Measurements from ENCODE around the gene COL8A1. TPM values are rescaled to one million over a fixed set of nuclear protein-coding genes. Genes with fewer than 3 reads are reported as not detected.

Gene COL8A1
- total RNA-seq, 1 donor from 2014 or later = 123 TPM

GRCh38 chr3:99843590-99844258, 205.3 kb downstream of the COL8A1 start:
- Mint-ChIP-seq H3K9me3 (ENCODE audit: unreplicated experiment) (no peaks in the 10 kb centered on the region), H3K4me1 (ENCODE audit: low read depth, unreplicated experiment) (peaks cover 20% of the 10 kb centered on the region), H3K27ac (ENCODE audit: unreplicated experiment) (peak overlapping the region; percentile 27), H3K27me3 (ENCODE audit: low read depth, unreplicated experiment) (no peaks in the 10 kb centered on the region), H3K36me3 (ENCODE audit: low read depth, unreplicated experiment) (peaks cover 6% of the 10 kb centered on the region), H3K4me3 (ENCODE audit: unreplicated experiment) (no peak overlapping the region)
- Histone ChIP-seq H3K4me2 (ENCODE audit: low read length) (no peak overlapping the region), H3K9me3 (ENCODE audit: insufficient read depth, low read depth, low read length) (no peaks in the 10 kb centered on the region), H3K27me3 (ENCODE audit: insufficient read depth, low read length) (no peaks in the 10 kb centered on the region), H3K9ac (ENCODE audit: low read length) (peak overlapping the region; percentile 44), H3K27ac (ENCODE audit: low read depth, low read length) (peak overlapping the region; percentile 34), H3K4me3 (ENCODE audit: insufficient read depth, low read depth, low read length) (no peak overlapping the region), H2AFZ (ENCODE audit: low read depth, low read length) (no peak overlapping the region), H3K4me1 (ENCODE audit: insufficient read depth, low read length) (peaks cover 7% of the 10 kb centered on the region), H3K36me3 (ENCODE audit: insufficient read depth, low read length) (peaks cover 19% of the 10 kb centered on the region), H3K79me2 (ENCODE audit: insufficient read depth, low read length) (peaks cover 20% of the 10 kb centered on the region), H4K20me1 (ENCODE audit: insufficient read depth, low read length) (peaks cover 13% of the 10 kb centered on the region)
- FAIRE-seq (no peak), DNase-seq (ENCODE audit: low read depth) (no peak)
- TF ChIP-seq, protein P1, sequence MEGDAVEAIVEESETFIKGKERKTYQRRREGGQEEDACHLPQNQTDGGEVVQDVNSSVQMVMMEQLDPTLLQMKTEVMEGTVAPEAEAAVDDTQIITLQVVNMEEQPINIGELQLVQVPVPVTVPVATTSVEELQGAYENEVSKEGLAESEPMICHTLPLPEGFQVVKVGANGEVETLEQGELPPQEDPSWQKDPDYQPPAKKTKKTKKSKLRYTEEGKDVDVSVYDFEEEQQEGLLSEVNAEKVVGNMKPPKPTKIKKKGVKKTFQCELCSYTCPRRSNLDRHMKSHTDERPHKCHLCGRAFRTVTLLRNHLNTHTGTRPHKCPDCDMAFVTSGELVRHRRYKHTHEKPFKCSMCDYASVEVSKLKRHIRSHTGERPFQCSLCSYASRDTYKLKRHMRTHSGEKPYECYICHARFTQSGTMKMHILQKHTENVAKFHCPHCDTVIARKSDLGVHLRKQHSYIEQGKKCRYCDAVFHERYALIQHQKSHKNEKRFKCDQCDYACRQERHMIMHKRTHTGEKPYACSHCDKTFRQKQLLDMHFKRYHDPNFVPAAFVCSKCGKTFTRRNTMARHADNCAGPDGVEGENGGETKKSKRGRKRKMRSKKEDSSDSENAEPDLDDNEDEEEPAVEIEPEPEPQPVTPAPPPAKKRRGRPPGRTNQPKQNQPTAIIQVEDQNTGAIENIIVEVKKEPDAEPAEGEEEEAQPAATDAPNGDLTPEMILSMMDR (IDR thresholded peaks at IDR 0.05; ENCODE audit: insufficient read depth, low read depth, low read length) = no peak
- no peak for TF ChIP-seq EZH2 (IDR thresholded peaks at IDR 0.05; ENCODE audit: insufficient read depth, low read length)

DNA sequence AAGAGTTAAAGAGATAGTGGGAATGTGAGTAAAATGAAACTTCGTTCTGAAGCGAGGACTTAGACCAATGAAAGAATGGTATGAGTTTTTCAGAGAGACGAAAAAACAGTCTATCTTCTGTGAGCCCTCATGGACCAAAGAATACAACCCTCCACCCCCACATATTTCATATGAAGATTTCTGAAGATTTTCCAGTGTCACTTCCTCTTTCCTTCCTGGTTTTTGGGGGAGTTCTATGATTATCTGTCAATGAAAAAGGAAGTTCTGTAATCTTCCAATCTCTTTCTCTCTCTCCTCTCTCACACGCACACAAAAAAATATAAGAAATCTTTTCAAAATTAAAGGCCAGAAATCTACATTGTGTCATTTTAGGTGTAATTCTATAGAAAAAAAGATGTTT, 206.9 kb downstream of the COL8A1 start:
- no peak for TF ChIP-seq EZH2 (IDR thresholded peaks at IDR 0.05; ENCODE audit: insufficient read depth, low read length)
- TF ChIP-seq, protein P1 (IDR thresholded peaks at IDR 0.05; ENCODE audit: insufficient read depth, low read depth, low read length) = no peak
- H3K9me3 Mint-ChIP-seq (ENCODE audit: unreplicated experiment) = no peaks in the 10 kb centered on the region
- Histone ChIP-seq H3K4me1 (ENCODE audit: insufficient read depth, low read length) (peaks cover 7% of the 10 kb centered on the region), H3K36me3 (ENCODE audit: insufficient read depth, low read length) (peaks cover 25% of the 10 kb centered on the region), H4K20me1 (ENCODE audit: insufficient read depth, low read length) (peaks cover 29% of the 10 kb centered on the region), H3K9me3 (ENCODE audit: insufficient read depth, low read depth, low read length) (no peaks in the 10 kb centered on the region), H3K4me3 (ENCODE audit: insufficient read depth, low read depth, low read length) (no peak overlapping the region), H3K4me2 (ENCODE audit: low read length) (no peak overlapping the region), H3K9ac (ENCODE audit: low read length) (no peak overlapping the region), H3K79me2 (ENCODE audit: insufficient read depth, low read length) (peaks cover 36% of the 10 kb centered on the region), H2AFZ (ENCODE audit: low read depth, low read length) (no peak overlapping the region), H3K27me3 (ENCODE audit: insufficient read depth, low read length) (no peaks in the 10 kb centered on the region), H3K27ac (ENCODE audit: low read depth, low read length) (no peak overlapping the region)
- no peak overlapping the region for H3K4me3 Mint-ChIP-seq (ENCODE audit: unreplicated experiment)
- FAIRE-seq = no peak
- DNase-seq (ENCODE audit: low read depth) = no peak
- peak overlapping the region; percentile 38 for H3K27ac Mint-ChIP-seq (ENCODE audit: unreplicated experiment)
- H3K4me1 Mint-ChIP-seq (ENCODE audit: low read depth, unreplicated experiment) = peaks cover 20% of the 10 kb centered on the region
- peaks cover 6% of the 10 kb centered on the region for H3K36me3 Mint-ChIP-seq (ENCODE audit: low read depth, unreplicated experiment)
- H3K27me3 Mint-ChIP-seq (ENCODE audit: low read depth, unreplicated experiment) = no peaks in the 10 kb centered on the region

GRCh38 chr3:99845999-99846398, 207.6 kb downstream of the COL8A1 start:
- no peaks in the 10 kb centered on the region for H3K27me3 ChIP-seq (ENCODE audit: insufficient read depth, low read length)
- no peak overlapping the region for H3K4me3 ChIP-seq (ENCODE audit: insufficient read depth, low read depth, low read length)
- no peak for DNase-seq (ENCODE audit: low read depth)
- peaks cover 7% of the 10 kb centered on the region for H3K4me1 ChIP-seq (ENCODE audit: insufficient read depth, low read length)
- H2AFZ ChIP-seq (ENCODE audit: low read depth, low read length) = no peak overlapping the region
- TF ChIP-seq EZH2 (IDR thresholded peaks at IDR 0.05; ENCODE audit: insufficient read depth, low read length) = no peak
- TF ChIP-seq, protein P1 (IDR thresholded peaks at IDR 0.05; ENCODE audit: insufficient read depth, low read depth, low read length) = no peak
- peaks cover 20% of the 10 kb centered on the region for H3K4me1 Mint-ChIP-seq (ENCODE audit: low read depth, unreplicated experiment)
- H4K20me1 ChIP-seq (ENCODE audit: insufficient read depth, low read length) = peaks cover 34% of the 10 kb centered on the region
- H3K9me3 ChIP-seq (ENCODE audit: insufficient read depth, low read depth, low read length) = no peaks in the 10 kb centered on the region
- no peak overlapping the region for H3K4me3 Mint-ChIP-seq (ENCODE audit: unreplicated experiment)
- H3K4me2 ChIP-seq (ENCODE audit: low read length) = no peak overlapping the region
- peaks cover 6% of the 10 kb centered on the region for H3K36me3 Mint-ChIP-seq (ENCODE audit: low read depth, unreplicated experiment)
- peak overlapping the region; percentile 85 for H3K27ac Mint-ChIP-seq (ENCODE audit: unreplicated experiment)
- no peaks in the 10 kb centered on the region for H3K27me3 Mint-ChIP-seq (ENCODE audit: low read depth, unreplicated experiment)
- H3K79me2 ChIP-seq (ENCODE audit: insufficient read depth, low read length) = peaks cover 43% of the 10 kb centered on the region
- no peak overlapping the region for H3K27ac ChIP-seq (ENCODE audit: low read depth, low read length)
- H3K9me3 Mint-ChIP-seq (ENCODE audit: unreplicated experiment) = no peaks in the 10 kb centered on the region
- peaks cover 32% of the 10 kb centered on the region for H3K36me3 ChIP-seq (ENCODE audit: insufficient read depth, low read length)
- no peak for FAIRE-seq
- H3K9ac ChIP-seq (ENCODE audit: low read length) = no peak overlapping the region
